CD4-positive, alpha-beta T cell (primary cell): ENCODE measurements around the gene PPM1H. TPM values are rescaled to one million over a fixed set of nuclear protein-coding genes. Genes with fewer than 3 reads are reported as not detected.

Experiments
- ATAC-seq: fragments of 200-7000 bp; cut with Tn5 transposase; one replicate; pipeline ENCODE4 v1.10.0; 2022; ENCODE audit warnings: mild to moderate bottlenecking; ENCODE audit not compliant: poor library complexity
- CTCF ChIA-PET: fragments of 350-600 bp; sonication (Branson Sonifier 250); formaldehyde crosslinking; loops from one replicate; lab custom pipeline; 2021; ENCODE audit warnings: antibody characterized with exemption, inconsistent platforms; lab: Charles Lee
- POLR2A ChIA-PET: fragments of 350-600 bp; sonication (Branson Sonifier 250); formaldehyde crosslinking; loops from one replicate; lab custom pipeline; 2021; ENCODE audit warnings: antibody characterized with exemption, inconsistent platforms; lab: Charles Lee
- DNase-seq, 14 experiments: peaks; one replicate each; pipeline ENCODE4 v3.0.0-alpha.2; 2013 to 2020; ENCODE audit warnings: mixed read lengths in 2 of 14
- H3K27ac ChIP-seq, 2 donors: one replicate each; pipeline versions ENCODE4 v1.5.1 to v1.7.0; 2013; ENCODE audit warnings: low read length in 2 of 2, low read depth in 1 of 2, mild to moderate bottlenecking in 1 of 2
- H3K27me3 ChIP-seq, 2 experiments: 1 replicate in 1 of 2; 2 replicates in 1 of 2; pipeline versions ENCODE4 v1.6.1 to v1.7.0; 2013; ENCODE audit warnings: low read length in 2 of 2, control low read depth in 1 of 2, mild to moderate bottlenecking in 1 of 2, moderate library complexity in 1 of 2; ENCODE audit not compliant: insufficient read depth in 2 of 2, control insufficient read depth in 1 of 2
- H3K36me3 ChIP-seq: one replicate; pipeline ENCODE4 v1.6.1; 2013; ENCODE audit warnings: low read length, control low read depth; ENCODE audit not compliant: insufficient read depth
- H3K4me1 ChIP-seq: one replicate; pipeline ENCODE4 v1.6.1; 2013; ENCODE audit warnings: low read length, control low read depth; ENCODE audit not compliant: insufficient read depth
- H3K4me3 ChIP-seq: one replicate; pipeline ENCODE4 v1.5.1; 2013; ENCODE audit warnings: mild to moderate bottlenecking, low read length, moderate library complexity
- H3K9me3 ChIP-seq, 2 experiments: 1 replicate in 1 of 2; 2 replicates in 1 of 2; pipeline versions ENCODE4 v1.6.1 to v1.7.0; 2013; ENCODE audit warnings: low read length in 2 of 2, mild to moderate bottlenecking in 2 of 2, control low read depth in 1 of 2, moderate library complexity in 1 of 2; ENCODE audit not compliant: control insufficient read depth in 1 of 2, insufficient read depth in 1 of 2
- H3K27ac Mint-ChIP-seq: one replicate; pipeline ENCODE4 v1.8.0; 2020; ENCODE audit warnings: mixed read lengths
- H3K27me3 Mint-ChIP-seq: one replicate; pipeline ENCODE4 v1.8.0; 2021; ENCODE audit warnings: mixed read lengths
- H3K36me3 Mint-ChIP-seq: one replicate; pipeline ENCODE4 v1.8.0; 2021; ENCODE audit warnings: low read depth, mixed read lengths
- H3K4me1 Mint-ChIP-seq: one replicate; pipeline ENCODE4 v1.8.0; 2021; ENCODE audit warnings: low read depth, mixed read lengths
- H3K4me3 Mint-ChIP-seq: one replicate; pipeline ENCODE4 v1.8.0; 2020; ENCODE audit warnings: mild to moderate bottlenecking, mixed read lengths
- H3K9me3 Mint-ChIP-seq: one replicate; pipeline ENCODE4 v1.8.0; 2020; ENCODE audit warnings: mixed read lengths
- intact Hi-C, 2 experiments: fragments of 100-400 bp; cut with DNase I in 1 of 2; cut with micrococcal nuclease in 1 of 2; formaldehyde crosslinking; loops; one replicate each; pipeline versions ENCODE4 v1.15.1 to v1.9.0; 2023 to 2025; cut with DNase I, micrococcal nuclease
- total RNA-seq, 174 experiments: library from RNA in 2 of 174; stranded (reverse) in 2 of 174; gene quantifications; one replicate each; pipeline ENCODE4 v1.2.3 and lab custom pipeline; 2021 to 2026
- TF ChIP-seq, protein P1 (sequence below): fragments of 200-600 bp; IDR thresholded peaks from one replicate; pipeline ENCODE4 v1.8.0; 2022; ENCODE audit warnings: antibody characterized with exemption, mild to moderate bottlenecking

Gene PPM1H
- total RNA-seq, 2 experiments from 2014 or later = not detected

DNA sequence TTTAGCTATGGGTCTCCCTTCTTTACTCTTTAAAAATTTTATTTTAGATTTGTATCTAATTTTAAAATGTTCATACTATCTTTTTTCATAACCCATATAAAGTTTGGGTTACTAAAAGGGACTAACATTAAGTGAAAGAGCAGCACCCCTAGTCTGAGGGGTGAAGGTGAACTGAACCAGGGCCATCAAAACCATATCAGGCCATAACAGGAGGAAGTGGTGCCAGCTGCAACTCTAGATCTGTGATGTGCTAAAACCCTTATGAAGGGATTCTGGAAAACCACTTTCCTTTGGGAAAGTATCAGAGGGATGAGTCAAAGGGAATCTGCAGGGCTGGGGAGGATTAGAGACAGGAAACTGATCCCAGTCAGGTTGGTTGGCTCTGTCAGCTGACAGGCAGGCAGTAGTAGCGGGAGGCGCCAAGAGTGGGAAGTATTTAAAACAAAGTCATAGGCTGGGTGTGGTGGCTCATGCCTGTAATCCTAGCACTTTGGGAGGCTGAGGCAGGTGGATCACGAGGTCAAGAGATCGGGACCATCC is 162.5 kb downstream of the PPM1H start:
- TF ChIP-seq, protein P1, sequence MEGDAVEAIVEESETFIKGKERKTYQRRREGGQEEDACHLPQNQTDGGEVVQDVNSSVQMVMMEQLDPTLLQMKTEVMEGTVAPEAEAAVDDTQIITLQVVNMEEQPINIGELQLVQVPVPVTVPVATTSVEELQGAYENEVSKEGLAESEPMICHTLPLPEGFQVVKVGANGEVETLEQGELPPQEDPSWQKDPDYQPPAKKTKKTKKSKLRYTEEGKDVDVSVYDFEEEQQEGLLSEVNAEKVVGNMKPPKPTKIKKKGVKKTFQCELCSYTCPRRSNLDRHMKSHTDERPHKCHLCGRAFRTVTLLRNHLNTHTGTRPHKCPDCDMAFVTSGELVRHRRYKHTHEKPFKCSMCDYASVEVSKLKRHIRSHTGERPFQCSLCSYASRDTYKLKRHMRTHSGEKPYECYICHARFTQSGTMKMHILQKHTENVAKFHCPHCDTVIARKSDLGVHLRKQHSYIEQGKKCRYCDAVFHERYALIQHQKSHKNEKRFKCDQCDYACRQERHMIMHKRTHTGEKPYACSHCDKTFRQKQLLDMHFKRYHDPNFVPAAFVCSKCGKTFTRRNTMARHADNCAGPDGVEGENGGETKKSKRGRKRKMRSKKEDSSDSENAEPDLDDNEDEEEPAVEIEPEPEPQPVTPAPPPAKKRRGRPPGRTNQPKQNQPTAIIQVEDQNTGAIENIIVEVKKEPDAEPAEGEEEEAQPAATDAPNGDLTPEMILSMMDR = no peak
- no peaks in the 10 kb centered on the region for H3K9me3 ChIP-seq
- no peaks in the 10 kb centered on the region for H3K36me3 ChIP-seq
- DNase-seq = no peak
- Mint-ChIP-seq H3K4me1 (no peaks in the 10 kb centered on the region), H3K4me3 (no peak overlapping the region), H3K36me3 (no peaks in the 10 kb centered on the region), H3K27me3 (no peaks in the 10 kb centered on the region), H3K9me3 (no peaks in the 10 kb centered on the region), H3K27ac (no peak overlapping the region)
- H3K4me1 ChIP-seq = no peaks in the 10 kb centered on the region
- ChIA-PET POLR2A (no interaction called here), CTCF (no interaction called here)
- H3K27ac ChIP-seq = no peak overlapping the region
- no peaks in the 10 kb centered on the region for H3K27me3 ChIP-seq
- no peak overlapping the region for H3K4me3 ChIP-seq
- intact Hi-C loops = no loop called here
- no peak for ATAC-seq

DNA sequence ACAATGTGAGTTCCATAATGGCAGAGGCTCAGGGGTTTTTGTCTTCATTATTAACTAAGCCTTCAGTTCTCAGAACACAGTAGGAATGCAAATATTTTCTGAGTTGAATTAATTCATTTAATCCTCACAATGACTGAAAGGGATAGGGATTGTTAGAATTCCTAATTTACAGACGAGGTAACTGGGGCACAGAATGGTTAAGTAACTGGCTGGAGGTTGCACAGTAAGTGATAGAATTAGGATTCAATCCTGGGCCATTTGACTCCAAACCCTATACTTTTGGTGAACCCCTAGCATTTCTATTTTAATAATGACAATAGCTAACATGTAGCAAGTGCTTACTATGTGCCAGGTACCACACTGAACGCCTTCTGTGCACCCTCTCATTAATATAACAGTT is 163.1 kb downstream of the PPM1H start:
- H3K36me3 Mint-ChIP-seq = no peaks in the 10 kb centered on the region
- ChIA-PET CTCF (no interaction called here), POLR2A (no interaction called here)
- no peak overlapping the region for H3K27ac ChIP-seq
- H3K4me1 ChIP-seq = no peaks in the 10 kb centered on the region
- TF ChIP-seq, protein P1 = no peak
- no peaks in the 10 kb centered on the region for H3K27me3 ChIP-seq
- intact Hi-C loops = no loop called here
- H3K4me3 ChIP-seq = no peak overlapping the region
- DNase-seq = no peak
- H3K27ac Mint-ChIP-seq = no peak overlapping the region
- no peak for ATAC-seq
- no peaks in the 10 kb centered on the region for H3K36me3 ChIP-seq
- H3K9me3 ChIP-seq = no peaks in the 10 kb centered on the region
- H3K4me1 Mint-ChIP-seq = no peaks in the 10 kb centered on the region
- H3K4me3 Mint-ChIP-seq = no peak overlapping the region
- H3K9me3 Mint-ChIP-seq = no peaks in the 10 kb centered on the region
- no peaks in the 10 kb centered on the region for H3K27me3 Mint-ChIP-seq

DNA sequence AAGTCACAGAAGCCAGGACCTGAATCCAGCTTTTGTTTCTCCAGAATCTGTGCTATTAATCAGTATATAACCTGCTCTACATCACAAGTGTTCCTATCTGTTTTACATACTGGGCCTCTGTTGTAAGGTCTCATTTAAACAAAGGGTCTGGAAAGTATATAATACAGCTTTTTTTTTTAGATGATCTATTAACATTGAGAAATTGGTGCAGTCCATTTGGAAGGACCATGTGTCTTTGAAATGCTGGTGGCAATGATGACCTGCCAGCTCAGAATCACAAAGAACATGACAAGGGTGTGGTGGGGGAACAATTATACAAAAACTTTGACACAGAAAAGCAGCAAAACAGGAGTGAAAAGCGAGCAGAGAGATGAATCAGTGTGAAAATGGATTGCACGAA is 164.6 kb downstream of the PPM1H start:
- Mint-ChIP-seq H3K27ac (no peak overlapping the region), H3K36me3 (no peaks in the 10 kb centered on the region)

More for the DNA sequence above, 164.6 kb downstream of the PPM1H start:
- Histone ChIP-seq H3K27ac (no peak overlapping the region), H3K9me3 (no peaks in the 10 kb centered on the region), H3K27me3 (no peaks in the 10 kb centered on the region), H3K4me3 (no peak overlapping the region), H3K36me3 (no peaks in the 10 kb centered on the region), H3K4me1 (no peaks in the 10 kb centered on the region)
- ChIA-PET POLR2A (no interaction called here), CTCF (interaction anchor here (0.7 kb wide), 1 partner anchor 128 kb away, joined by 3 read pairs; no protein-coding TSS in a partner anchor)
- TF ChIP-seq, protein P1 = no peak
- Mint-ChIP-seq H3K9me3 (no peaks in the 10 kb centered on the region), H3K27me3 (no peaks in the 10 kb centered on the region), H3K4me3 (no peak overlapping the region), H3K4me1 (no peaks in the 10 kb centered on the region)
- ATAC-seq (no peak), DNase-seq (no peak)
- intact Hi-C loops = no loop called here
